Hematopoietic multipotent progenitor cell treated with erythropoietin and hydrocortisone succinate and interleukin-3 and kit ligand, for 4 days (in vitro differentiated cells): ENCODE data around the gene PLXDC1.
"Not testable (repeated sequence)": the region's sequence is repeated elsewhere in the genome, so short reads cannot be mapped to it uniquely, and the experiment has no call there.

Source experiments
- DNase-seq: peaks from one replicate; pipeline ENCODE4 v3.0.0-alpha.2; 2015

PLXDC1 gene

DNA sequence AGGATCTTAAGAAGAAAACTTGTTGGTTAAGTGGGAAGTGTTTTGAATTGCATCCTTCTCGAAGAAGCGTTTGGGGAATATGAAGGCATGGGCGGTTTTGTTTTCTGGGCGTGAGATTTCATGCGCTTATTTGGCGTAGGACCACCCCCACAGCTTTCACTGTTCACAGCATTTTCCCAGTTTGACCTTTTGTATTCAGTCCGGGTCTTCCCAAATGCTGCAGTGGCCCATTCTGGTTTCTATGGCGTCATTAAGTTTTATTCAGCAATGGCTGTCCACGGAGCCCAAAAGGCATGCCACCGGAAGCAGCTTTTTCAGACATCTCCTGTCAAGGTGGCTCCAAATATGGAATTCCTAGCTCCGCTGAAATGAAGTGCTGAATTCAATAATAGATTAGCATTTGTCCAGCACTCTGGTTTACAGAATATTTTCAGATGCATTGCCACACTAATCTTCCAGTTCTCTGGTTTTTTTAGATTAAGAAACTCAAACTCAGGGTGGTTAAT, 93.7 kb downstream of the PLXDC1 start:
- DNase-seq, result no peak

- DNase-seq, result peak; percentile 18
Measured at GRCh38 chr17:39054111-39054645, 97.3 kb downstream of the PLXDC1 start.

DNA sequence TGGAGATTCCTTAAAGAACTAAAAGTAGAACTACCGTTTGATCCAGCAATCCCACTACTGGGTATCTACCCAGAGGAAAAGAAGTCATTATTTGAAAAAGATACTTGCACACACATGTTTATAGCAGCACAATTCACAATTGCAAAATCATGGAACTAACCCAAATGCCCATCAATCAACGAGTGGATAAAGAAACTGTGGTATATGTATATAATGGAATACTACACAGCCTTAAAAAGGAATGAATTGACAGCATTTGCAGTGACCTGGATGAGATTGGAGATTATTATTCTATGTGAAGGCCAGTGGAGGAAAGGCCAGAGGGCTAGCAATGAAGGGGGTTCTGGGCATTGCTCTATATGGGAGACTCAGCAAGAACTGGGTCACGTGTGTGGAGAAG, 99.0 kb downstream of the PLXDC1 start:
- not testable (repeated sequence) for DNase-seq

DNA sequence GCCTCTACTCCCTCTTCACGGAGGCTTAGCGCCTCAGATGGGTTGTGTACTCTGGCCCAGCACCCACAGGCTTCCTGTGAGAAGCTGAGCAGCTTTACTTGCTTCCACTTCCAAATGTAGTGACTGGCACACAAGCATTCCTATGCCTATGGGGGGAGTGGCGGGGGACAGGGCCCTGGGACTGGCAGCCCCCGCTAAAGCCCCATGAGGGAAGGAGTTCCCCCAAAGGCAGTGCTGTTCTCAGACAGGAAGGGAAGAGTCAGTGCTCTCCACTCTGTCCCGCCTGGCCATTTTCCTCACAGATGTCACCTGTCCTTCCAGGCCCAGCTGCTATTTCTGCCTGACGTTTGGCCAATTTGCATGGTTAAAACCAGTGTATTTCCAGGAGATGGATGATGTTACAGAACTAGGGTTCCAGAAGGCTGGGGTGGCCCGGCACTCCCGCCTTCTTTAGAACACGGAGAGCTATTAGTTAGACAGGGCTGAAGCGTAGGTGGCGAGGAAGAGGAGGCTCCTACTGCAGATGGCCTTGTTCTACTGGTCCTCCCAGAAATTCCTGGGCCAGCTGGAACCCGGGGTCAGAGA, 100.3 kb downstream of the PLXDC1 start:
- DNase-seq, result no peak

DNA sequence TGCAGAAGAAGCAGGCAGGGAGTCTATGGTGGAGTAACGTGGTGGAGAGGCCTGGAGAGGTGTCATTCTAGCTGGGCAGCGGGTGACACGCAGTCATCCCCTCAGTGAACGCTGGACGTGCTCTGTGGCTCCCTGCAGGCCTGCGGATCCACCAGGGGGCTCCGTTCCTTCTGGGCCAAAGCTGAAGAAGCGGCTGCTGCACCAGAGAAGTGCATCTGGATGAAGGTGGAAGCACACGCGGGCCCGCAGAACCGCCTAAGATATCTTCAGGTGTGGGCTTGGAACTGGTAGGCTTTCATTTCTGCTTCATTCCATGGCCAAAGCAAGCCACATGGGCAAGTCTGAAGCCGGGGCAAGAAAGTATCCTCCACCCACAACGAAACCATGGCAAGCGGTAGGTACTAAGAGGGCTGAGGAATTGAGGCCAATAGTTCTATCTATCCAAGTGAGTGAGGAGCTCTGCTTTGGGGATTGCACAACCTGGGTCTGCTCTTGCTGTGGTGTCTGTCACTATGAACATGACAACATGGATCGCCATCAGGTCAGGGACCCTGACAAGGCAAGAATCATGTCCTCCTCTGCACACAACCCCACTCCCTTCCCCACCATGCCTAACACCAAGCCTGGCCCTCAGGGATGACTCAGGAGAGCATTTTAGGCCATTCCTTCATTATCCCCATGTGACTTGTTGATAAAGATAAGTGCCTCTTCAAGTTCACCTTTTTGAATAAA, 105.3 kb downstream of the PLXDC1 start:
- DNase-seq, result no peak

GRCh38 chr17:39036009-39036408, 115.4 kb downstream of the PLXDC1 start:
- DNase-seq, result no peak

DNA sequence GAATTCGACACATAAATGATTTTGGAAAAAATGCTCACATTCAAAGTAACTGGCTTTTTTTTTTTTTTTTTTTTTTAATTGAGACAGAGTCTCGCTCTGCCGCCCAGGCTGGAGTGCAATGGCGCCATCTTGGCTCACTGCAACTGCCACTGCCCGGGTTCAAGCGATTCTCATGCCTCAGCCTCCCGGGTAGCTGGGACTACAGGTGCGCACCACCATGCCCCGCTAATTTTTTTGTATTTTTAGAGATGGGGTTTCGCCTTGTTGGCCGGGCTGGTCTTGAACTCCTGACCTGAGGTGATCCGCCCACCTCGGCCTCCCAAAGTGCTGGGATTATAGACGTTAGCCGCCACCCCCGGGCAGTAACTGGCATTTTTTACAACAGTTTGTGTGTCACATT, 115.9 kb downstream of the PLXDC1 start:
- not testable (repeated sequence) for DNase-seq

GRCh38 chr17:39028690-39029089, 122.7 kb downstream of the PLXDC1 start:
- DNase-seq, result no peak

DNA sequence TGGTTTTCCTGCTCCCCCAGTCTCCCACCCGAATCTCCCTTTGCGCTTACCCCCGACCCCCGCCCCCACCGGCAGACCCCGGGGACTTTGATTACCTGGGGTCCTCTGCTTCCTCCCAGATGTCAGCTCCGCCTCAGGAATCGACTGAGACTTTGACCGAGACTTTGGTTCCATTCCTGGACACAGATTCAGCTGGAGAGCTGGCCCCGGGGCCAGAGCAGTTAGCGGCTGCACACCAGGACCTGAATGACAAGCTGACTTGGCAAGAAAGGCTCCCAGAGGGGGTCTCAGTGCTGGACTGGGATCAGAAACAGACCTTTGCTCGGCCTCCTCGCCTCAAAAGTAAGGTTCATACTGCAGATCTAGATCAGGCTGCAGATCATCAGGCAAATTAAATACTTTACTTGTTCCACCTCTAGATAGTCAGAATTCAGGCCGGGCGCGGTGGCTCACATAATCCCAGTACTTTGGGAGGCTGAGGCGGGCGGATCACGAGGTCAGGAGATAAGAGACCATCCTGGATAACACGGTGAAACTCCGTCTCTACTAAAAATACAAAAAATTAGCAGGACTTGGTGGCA, 123.9 kb downstream of the PLXDC1 start:
- DNase-seq, result no peak

DNA sequence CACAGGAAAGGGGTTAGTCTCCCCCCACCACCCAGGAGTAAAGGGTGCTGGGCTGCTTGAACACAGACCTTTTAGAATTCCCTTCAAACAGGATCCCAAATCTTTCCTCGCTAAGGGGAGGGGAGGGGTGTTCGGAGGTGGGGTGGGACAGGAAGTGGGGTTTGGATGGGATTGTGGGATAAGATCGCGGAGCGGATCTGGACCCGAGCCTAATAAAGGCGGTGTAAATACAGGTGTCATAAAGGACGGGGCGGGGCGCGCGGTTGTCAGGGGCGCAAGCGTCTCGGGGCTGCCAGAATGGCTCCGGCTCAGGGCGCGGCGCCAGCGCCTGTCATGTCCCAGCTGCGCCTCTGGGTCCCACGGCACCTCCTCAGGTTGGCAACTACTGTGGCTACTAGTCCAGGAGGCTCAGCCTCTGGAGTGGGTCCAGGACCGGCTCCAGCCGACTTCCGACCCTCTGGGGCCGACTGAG, 124.4 kb downstream of the PLXDC1 start:
- DNase-seq, result peak; percentile 56

DNA sequence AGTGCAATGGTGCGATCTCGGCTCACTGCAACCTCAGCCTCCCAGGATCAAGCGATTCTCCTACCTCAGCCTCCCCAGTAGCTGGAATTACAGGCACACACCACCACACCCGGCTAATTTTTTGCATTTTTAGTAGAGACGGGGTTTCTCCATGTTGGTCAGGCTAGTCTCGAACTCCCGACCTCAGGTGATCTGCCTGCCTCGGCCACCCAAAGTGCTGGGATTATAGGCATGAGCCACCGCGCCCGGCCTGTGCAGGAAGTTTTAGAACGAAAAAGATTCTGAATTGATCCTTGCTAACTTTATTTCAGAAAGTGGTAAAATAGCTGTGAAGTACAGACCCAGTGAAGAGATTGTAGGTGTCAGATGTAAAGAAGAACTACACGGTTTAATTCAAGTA, 125.1 kb downstream of the PLXDC1 start:
- DNase-seq, result not testable (repeated sequence)

GRCh38 chr17:39022924-39023323, 128.5 kb downstream of the PLXDC1 start:
- DNase-seq, result no peak

GRCh38 chr17:39020037-39020436, 131.4 kb downstream of the PLXDC1 start:
- DNase-seq, result peak; percentile 64

GRCh38 chr17:39018267-39019134, 132.9 kb downstream of the PLXDC1 start:
- DNase-seq, result peak; percentile 52

DNA sequence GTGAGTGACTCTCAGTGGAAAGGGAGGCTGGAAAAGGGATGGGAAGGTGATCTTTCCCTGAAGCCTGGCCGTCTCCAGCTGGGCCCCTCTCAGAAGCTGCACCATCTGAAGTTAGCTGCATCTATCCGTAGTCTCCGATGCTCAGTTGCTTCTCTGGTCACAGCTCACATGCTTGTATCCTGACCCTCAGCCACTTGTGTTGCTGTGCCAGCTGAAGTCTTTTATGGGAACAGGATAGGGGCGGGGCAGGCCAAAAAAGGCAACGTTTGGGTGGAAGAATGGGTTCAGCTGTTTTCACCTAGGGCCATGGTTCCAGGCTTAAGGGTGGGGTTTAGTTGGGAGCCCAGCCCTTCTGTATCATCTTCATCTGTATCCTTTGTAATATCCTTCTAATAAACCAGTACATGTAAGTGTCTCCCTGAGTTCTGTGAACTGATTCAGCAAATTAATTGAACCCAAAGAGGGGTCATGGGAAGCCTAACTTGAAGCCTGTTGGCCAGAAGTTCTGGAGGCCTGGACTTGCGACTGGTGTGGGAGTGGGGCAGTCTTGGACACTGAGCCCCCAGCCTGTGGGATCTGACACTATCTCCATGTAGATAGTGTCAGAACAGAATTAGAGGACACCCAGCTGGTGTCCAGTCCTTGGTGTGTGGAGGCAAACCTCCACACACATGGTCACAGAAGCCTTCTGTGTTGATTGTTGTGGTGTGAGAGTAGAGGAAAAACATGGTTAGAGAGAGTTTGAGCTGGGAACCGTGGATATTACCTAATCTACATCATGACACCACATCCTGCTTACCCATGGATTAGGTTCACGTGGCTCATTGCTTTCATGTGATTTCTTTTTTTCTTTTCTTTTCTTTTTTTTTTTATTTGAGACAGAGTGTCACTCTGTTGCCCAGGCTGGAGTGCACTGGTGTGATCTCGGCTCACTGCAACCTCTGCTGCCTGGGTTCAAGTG, 135.0 kb downstream of the PLXDC1 start:
- peak; percentile 41 for DNase-seq

DNA sequence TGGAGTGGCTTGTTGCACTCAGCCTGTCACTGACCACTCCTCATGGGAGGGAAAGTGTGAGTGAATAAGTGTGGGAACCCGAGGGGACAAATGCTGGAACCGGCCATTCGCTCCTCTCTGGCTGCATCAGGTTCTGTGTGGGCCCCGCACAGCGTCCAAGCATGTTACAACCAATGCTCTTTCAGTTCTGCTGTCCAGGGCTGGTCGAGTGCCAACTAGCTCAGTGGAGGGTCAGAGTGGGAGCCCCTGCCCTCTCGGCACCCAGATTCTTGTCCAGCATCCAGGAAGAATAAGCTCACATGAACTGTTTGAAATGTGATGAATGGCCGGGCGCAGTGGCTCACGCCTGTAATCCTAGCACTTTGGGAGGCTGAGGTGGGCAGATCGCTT, 135.9 kb downstream of the PLXDC1 start:
- DNase-seq, result no peak

DNA sequence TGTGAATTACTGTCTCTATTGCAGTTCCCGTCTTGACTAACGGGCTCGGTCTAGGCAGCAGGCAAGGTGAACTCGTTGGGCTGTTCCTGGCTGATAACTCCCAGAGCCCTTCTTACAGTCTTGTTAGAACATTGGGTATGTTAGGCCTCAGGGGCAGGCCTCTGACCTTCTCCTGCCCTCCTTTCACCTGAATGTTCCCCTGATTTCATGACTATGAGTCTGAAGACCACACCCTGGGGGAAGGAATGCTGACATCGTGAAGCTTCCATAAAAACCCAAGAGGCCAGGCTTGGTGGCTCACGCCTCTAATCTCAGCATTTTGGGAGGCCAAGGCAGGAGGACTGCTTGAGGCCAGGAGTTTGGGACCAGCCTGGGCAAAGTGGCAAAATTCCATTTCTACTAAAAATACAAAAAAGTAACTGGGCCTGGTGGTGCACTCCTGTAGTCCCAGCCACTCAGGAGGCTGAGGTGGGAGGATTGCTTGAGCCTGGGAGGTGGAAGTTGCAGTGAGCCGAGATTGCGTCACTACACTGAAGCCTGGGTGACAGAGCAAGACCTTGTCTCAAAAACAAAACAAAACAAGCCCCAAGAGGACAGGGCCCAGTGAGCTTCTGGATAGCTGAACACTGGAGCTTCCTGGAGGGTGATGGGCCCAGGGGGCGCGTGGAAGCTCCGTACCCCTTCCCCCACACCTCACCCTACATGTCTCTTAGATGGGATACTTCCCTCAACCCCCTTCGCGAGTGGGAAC, 136.5 kb downstream of the PLXDC1 start:
- DNase-seq, result no peak

- no peak for DNase-seq
Measured at GRCh38 chr17:39014044-39014794, 137.2 kb downstream of the PLXDC1 start.
